NCI-H2107 treated with DMSO at 0.1 percent for 48 hours (cell line): ENCODE measurements around the gene CLSTN3.
"Not testable (repeated sequence)": the region's sequence is repeated elsewhere in the genome, so short reads cannot be mapped to it uniquely, and the experiment has no call there.

Experiments
- DNase-seq: peaks from one replicate; lab custom pipeline; 2025; ENCODE audit not compliant: unreplicated experiment; lab: John Stamatoyannopoulos, UW

The CLSTN3 gene

GRCh38 chr12:7103837-7104584, 26.2 kb upstream of the CLSTN3 start:
- no peak for DNase-seq

- no peak for DNase-seq
These were observed 24.1 kb upstream of the CLSTN3 start for GRCh38 chr12:7106082-7106481.

- not testable (repeated sequence) for DNase-seq
These were observed 23.0 kb upstream of the CLSTN3 start for GRCh38 chr12:7107181-7107580.

- DNase-seq = peak; percentile 46
These were observed 22.6 kb upstream of the CLSTN3 start for GRCh38 chr12:7107636-7108002.

- DNase-seq = peak; percentile 61
These were observed 22.0 kb upstream of the CLSTN3 start for GRCh38 chr12:7108003-7108795.

- peak; percentile 78 for DNase-seq
These were observed 21.2 kb upstream of the CLSTN3 start, which contains the start of gene C1RL for GRCh38 chr12:7108796-7109571. Gene C1RL (minus strand): TSS chr12:7109214. CDS start chr12:7109180, 34 bp downstream.

GRCh38 chr12:7109572-7109920, 20.6 kb upstream of the CLSTN3 start:
- no peak for DNase-seq

- no peak for DNase-seq
These were observed 19.5 kb upstream of the CLSTN3 start for GRCh38 chr12:7110661-7111060.

GRCh38 chr12:7112041-7112440, 18.1 kb upstream of the CLSTN3 start:
- DNase-seq = no peak

- peak; percentile 54 for DNase-seq
These were observed 16.7 kb upstream of the CLSTN3 start for GRCh38 chr12:7113389-7113871.

- DNase-seq = no peak
These were observed 16.2 kb upstream of the CLSTN3 start for GRCh38 chr12:7114008-7114407.

- DNase-seq = no peak
These were observed 15.3 kb upstream of the CLSTN3 start for GRCh38 chr12:7114851-7115250.

GRCh38 chr12:7116196-7116595, 14.0 kb upstream of the CLSTN3 start:
- DNase-seq = no peak

GRCh38 chr12:7116916-7117315, 13.3 kb upstream of the CLSTN3 start:
- no peak for DNase-seq

- no peak for DNase-seq
These were observed 12.5 kb upstream of the CLSTN3 start for GRCh38 chr12:7117670-7118069.

GRCh38 chr12:7118881-7119280, 11.3 kb upstream of the CLSTN3 start:
- no peak for DNase-seq

- DNase-seq = no peak
These were observed 10.0 kb upstream of the CLSTN3 start for GRCh38 chr12:7120166-7120565.

- no peak for DNase-seq
These were observed 8.8 kb upstream of the CLSTN3 start for GRCh38 chr12:7121324-7121723.

GRCh38 chr12:7122811-7123769, 7.1 kb upstream of the CLSTN3 start:
- no peak for DNase-seq

GRCh38 chr12:7123806-7124522, 6.2 kb upstream of the CLSTN3 start:
- no peak for DNase-seq
